Uterus (tissue), 2 donors: ENCODE data around the gene RNU6-7.

Experiments
- CTCF ChIP-seq, 4 experiments: fragments of 200-600 bp in 2 of 4; fragments of 450-650 bp in 2 of 4; sonication (generic) in 2 of 4; IDR thresholded peaks; one replicate each; pipeline ENCODE4 v1.5.1; 2016 to 2019; ENCODE audit warnings: antibody characterized with exemption in 4 of 4, mild to moderate bottlenecking in 2 of 4, moderate library complexity in 1 of 4
- POLR2A ChIP-seq, 2 donors: fragments of 450-650 bp; IDR thresholded peaks; one replicate each; pipeline ENCODE4 v1.6.1; 2016; ENCODE audit warnings: antibody characterized with exemption in 2 of 2, mild to moderate bottlenecking in 1 of 2, moderate library complexity in 1 of 2

GRCh38 chr14:32201816-32202490 lies at the start of gene RNU6-7:
- no peak for TF ChIP-seq CTCF (IDR thresholded peaks at IDR 0.05)
- TF ChIP-seq POLR2A (IDR thresholded peaks at IDR 0.05) = no peak
